ENCODE measurements around the gene NECTIN2.
"Not testable (repeated sequence)": the region's sequence is repeated elsewhere in the genome, so short reads cannot be mapped to it uniquely, and the experiment has no call there.

Gene NECTIN2

GRCh38 chr19:44851427-44851826, 5.3 kb downstream of the NECTIN2 start:
- in situ Hi-C loops (cut with MboI; ENCODE audit: low pct_unique_long_range_greater_than_20kb, low sequenced_read_pairs, unreplicated experiment): no loop called here
- DNase-seq (ENCODE audit: low spot score): no peak
- TF ChIP-seq CTCF (IDR thresholded peaks at IDR 0.05; ENCODE audit: extremely low read depth, insufficient read depth, missing control alignments): no peak

GRCh38 chr19:44855606-44856005, 9.5 kb downstream of the NECTIN2 start:
- DNase-seq (ENCODE audit: low spot score): no peak
- in situ Hi-C loops (cut with MboI; ENCODE audit: low pct_unique_long_range_greater_than_20kb, low sequenced_read_pairs, unreplicated experiment): no loop called here
- no peak for TF ChIP-seq CTCF (IDR thresholded peaks at IDR 0.05; ENCODE audit: extremely low read depth, insufficient read depth, missing control alignments)

GRCh38 chr19:44856421-44857083, 10.5 kb downstream of the NECTIN2 start:
- in situ Hi-C loops (cut with MboI; ENCODE audit: low pct_unique_long_range_greater_than_20kb, low sequenced_read_pairs, unreplicated experiment): no loop called here
- DNase-seq (ENCODE audit: low spot score): no peak
- TF ChIP-seq CTCF (IDR thresholded peaks at IDR 0.05; ENCODE audit: extremely low read depth, insufficient read depth, missing control alignments): no peak

- no peak for DNase-seq (ENCODE audit: low spot score)
- in situ Hi-C loops (cut with MboI; ENCODE audit: low pct_unique_long_range_greater_than_20kb, low sequenced_read_pairs, unreplicated experiment): no loop called here
- TF ChIP-seq CTCF (IDR thresholded peaks at IDR 0.05; ENCODE audit: extremely low read depth, insufficient read depth, missing control alignments): no peak
Measured at GRCh38 chr19:44857837-44858236, 11.7 kb downstream of the NECTIN2 start.

- DNase-seq (ENCODE audit: low spot score); in situ Hi-C loops (cut with MboI; ENCODE audit: low pct_unique_long_range_greater_than_20kb, low sequenced_read_pairs, unreplicated experiment): not testable (repeated sequence)
Measured at GRCh38 chr19:44861576-44861975, 15.5 kb downstream of the NECTIN2 start.

- no peak for DNase-seq (ENCODE audit: low spot score)
- no peak for TF ChIP-seq CTCF (IDR thresholded peaks at IDR 0.05; ENCODE audit: extremely low read depth, insufficient read depth, missing control alignments)
- in situ Hi-C loops (cut with MboI; ENCODE audit: low pct_unique_long_range_greater_than_20kb, low sequenced_read_pairs, unreplicated experiment): no loop called here
Measured at GRCh38 chr19:44863990-44864389, 17.9 kb downstream of the NECTIN2 start.

GRCh38 chr19:44865196-44865767, 19.2 kb downstream of the NECTIN2 start:
- in situ Hi-C loops (cut with MboI; ENCODE audit: low pct_unique_long_range_greater_than_20kb, low sequenced_read_pairs, unreplicated experiment): no loop called here
- TF ChIP-seq CTCF (IDR thresholded peaks at IDR 0.05; ENCODE audit: extremely low read depth, insufficient read depth, missing control alignments): no peak
- no peak for DNase-seq (ENCODE audit: low spot score)

Measured in GM13977 (cell line).